Gastroesophageal sphincter (tissue), 4 donors: Measurements from ENCODE around the gene C5orf63. TPM values are rescaled to one million over a fixed set of nuclear protein-coding genes. Genes with fewer than 3 reads are reported as not detected.

Experiments used
- ATAC-seq: fragments of 150-250 bp; one replicate; pipeline ENCODE4 v1.9.1; 2016; ENCODE audit warnings: mild to moderate bottlenecking, moderate library complexity
- H3K27ac ChIP-seq, 4 donors: fragments of 200-600 bp; sonication (generic) in 3 of 4; 1 replicate in 3 of 4; 2 replicates in 1 of 4; pipeline ENCODE4 v1.5.1; 2016 to 2019
- H3K27me3 ChIP-seq: fragments of 200-600 bp; sonication (generic); one replicate; pipeline ENCODE4 v1.5.1; 2019
- H3K36me3 ChIP-seq, 2 donors: fragments of 200-600 bp; sonication (generic); one replicate each; pipeline ENCODE4 v1.5.1; 2019; ENCODE audit warnings: control low read depth in 1 of 2
- H3K4me1 ChIP-seq, 3 donors: fragments of 200-600 bp; sonication (generic); 1 replicate in 2 of 3; 2 replicates in 1 of 3; pipeline ENCODE4 v1.5.1; 2016 to 2019; ENCODE audit warnings: control low read depth in 2 of 3
- H3K4me3 ChIP-seq, 2 donors: fragments of 200-600 bp; sonication (generic); one replicate each; pipeline ENCODE4 v1.5.1; 2019; ENCODE audit warnings: mild to moderate bottlenecking in 1 of 2, moderate library complexity in 1 of 2
- H3K9me3 ChIP-seq, 3 donors: fragments of 200-600 bp; sonication (generic); one replicate each; pipeline ENCODE4 v1.5.1; 2017 to 2019; ENCODE audit warnings: control low read depth in 2 of 3
- CTCF ChIP-seq, 4 experiments: fragments of 200-600 bp in 2 of 4; fragments of 450-650 bp in 2 of 4; sonication (generic) in 1 of 4; IDR thresholded peaks; one replicate each; pipeline ENCODE4 v1.5.1; 2017 to 2019; ENCODE audit warnings: antibody characterized with exemption in 4 of 4, mild to moderate bottlenecking in 2 of 4, moderate library complexity in 2 of 4
- EP300 ChIP-seq: sonication (generic); formaldehyde crosslinking; IDR thresholded peaks from one replicate; pipeline ENCODE4 v1.6.1; 2017; ENCODE audit warnings: antibody characterized with exemption, mild to moderate bottlenecking
- POLR2A ChIP-seq, 2 donors: fragments of 450-650 bp; IDR thresholded peaks; one replicate each; pipeline ENCODE4 v1.6.1; 2017; ENCODE audit warnings: antibody characterized with exemption in 2 of 2, mild to moderate bottlenecking in 2 of 2, moderate library complexity in 1 of 2
- POLR2AphosphoS5 ChIP-seq: sonication (generic); formaldehyde crosslinking; IDR thresholded peaks from one replicate; pipeline ENCODE4 v1.6.1; 2017; ENCODE audit warnings: antibody characterized with exemption
- WGBS, 2 donors: methylation state at CpG; one replicate each; pipeline ENCODE4 v1.1.5; 2018; ENCODE audit warnings: low coverage in 1 of 2; 5-methylcytosine and 5-hydroxymethylcytosine counted together
- total RNA-seq, 4 donors: library from RNA; depleted of rRNA; stranded (reverse); fragments of >200 nt; gene quantifications; one replicate each; pipeline ENCODE4 v1.1.0, GENCODE V29; 2016

Gene C5orf63
- total RNA-seq, 4 donors from 2014 or later = 0.59 to 4.2 (median 2.1) TPM

GRCh38 chr5:127101533-127101932, 28.2 kb upstream of the C5orf63 start:
- H3K27me3 ChIP-seq = no peaks in the 10 kb centered on the region
- no peaks in the 10 kb centered on the region for H3K9me3 ChIP-seq
- H3K36me3 ChIP-seq = no peaks in the 10 kb centered on the region
- no peak overlapping the region for H3K27ac ChIP-seq
- TF ChIP-seq CTCF (IDR thresholded peaks at IDR 0.05) (no peak), POLR2AphosphoS5 (no peak), EP300 (no peak), POLR2A (IDR thresholded peaks at IDR 0.05) (no peak)
- ATAC-seq = no peak
- WGBS, 2 donors = 60 to 75% methylated on average over 2 of the region's 2 CpGs
- no peak overlapping the region for H3K4me3 ChIP-seq
- H3K4me1 ChIP-seq = no peaks in the 10 kb centered on the region

GRCh38 chr5:127098241-127098640, 24.9 kb upstream of the C5orf63 start:
- 36 to 46% methylated on average over 2 of the region's 3 CpGs for WGBS, 2 donors
- H3K4me1 ChIP-seq = no peaks in the 10 kb centered on the region
- ATAC-seq = no peak
- H3K9me3 ChIP-seq = no peaks in the 10 kb centered on the region
- no peaks in the 10 kb centered on the region for H3K27me3 ChIP-seq
- no peak overlapping the region for H3K4me3 ChIP-seq
- H3K36me3 ChIP-seq = no peaks in the 10 kb centered on the region
- no peak overlapping the region for H3K27ac ChIP-seq
- TF ChIP-seq POLR2A (IDR thresholded peaks at IDR 0.05) (no peak), EP300 (no peak), CTCF (IDR thresholded peaks at IDR 0.05) (no peak), POLR2AphosphoS5 (no peak)

DNA sequence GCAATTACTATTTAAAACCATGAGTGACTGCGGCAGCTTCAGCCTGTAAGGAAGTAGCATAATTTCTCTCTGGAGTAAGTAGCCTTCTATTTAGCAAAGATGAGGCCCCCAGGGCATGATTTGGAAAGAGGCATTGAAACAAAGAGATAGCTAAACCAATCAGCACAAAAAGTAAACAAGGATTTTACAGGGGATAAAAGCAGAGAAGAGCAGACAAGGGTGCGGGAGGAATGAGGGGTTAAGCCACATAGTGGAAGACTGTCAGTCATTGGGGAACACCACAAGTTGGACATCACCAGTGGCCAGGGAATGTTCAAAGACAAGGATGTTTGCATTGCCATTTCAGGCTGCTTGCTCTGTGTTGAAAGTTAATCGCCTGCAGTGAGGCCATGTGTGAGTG, 24.0 kb upstream of the C5orf63 start:
- H3K4me3 ChIP-seq = no peak overlapping the region
- no peaks in the 10 kb centered on the region for H3K27me3 ChIP-seq
- 57 to 100% methylated on average over 1 to 3 of the region's 3 CpGs for WGBS, 2 donors
- H3K27ac ChIP-seq = no peak overlapping the region
- H3K36me3 ChIP-seq = no peaks in the 10 kb centered on the region
- TF ChIP-seq POLR2A (IDR thresholded peaks at IDR 0.05) = no peak
- TF ChIP-seq CTCF (IDR thresholded peaks at IDR 0.05) = no peak
- no peak for TF ChIP-seq EP300
- no peak for TF ChIP-seq POLR2AphosphoS5
- ATAC-seq = no peak
- no peaks in the 10 kb centered on the region for H3K4me1 ChIP-seq
- no peaks in the 10 kb centered on the region for H3K9me3 ChIP-seq

- whole genome bisulfite sequencing, 2 donors = 84 to 89% methylated on average over 2 to 6 of the region's 9 CpGs
- no peak overlapping the region for H3K27ac ChIP-seq
Measured at GRCh38 chr5:127096328-127096993, 23.2 kb upstream of the C5orf63 start.

More at GRCh38 chr5:127096328-127096993, 23.2 kb upstream of the C5orf63 start:
- no peaks in the 10 kb centered on the region for H3K4me1 ChIP-seq
- H3K27me3 ChIP-seq = no peaks in the 10 kb centered on the region
- no peak for ATAC-seq
- no peak overlapping the region for H3K4me3 ChIP-seq
- H3K9me3 ChIP-seq = no peaks in the 10 kb centered on the region
- no peaks in the 10 kb centered on the region for H3K36me3 ChIP-seq
- TF ChIP-seq POLR2AphosphoS5 (no peak), POLR2A (IDR thresholded peaks at IDR 0.05) (no peak), CTCF (IDR thresholded peaks at IDR 0.05) (no peak), EP300 (no peak)
